NCI-H774 (cell line): ENCODE results near the gene ASIC2.
"Not testable (repeated sequence)": the region's sequence is repeated elsewhere in the genome, so short reads cannot be mapped to it uniquely, and the experiment has no call there.

Experiments
- DNase-seq: peaks from one replicate; lab custom pipeline; 2025; lab: John Stamatoyannopoulos, UW

Gene ASIC2

GRCh38 chr17:32980230-32980629 is 312.9 kb downstream of the ASIC2 start:
- no peak for DNase-seq

GRCh38 chr17:32976605-32977004 is 316.5 kb downstream of the ASIC2 start:
- DNase-seq: no peak

GRCh38 chr17:32976131-32976530 is 317.0 kb downstream of the ASIC2 start:
- DNase-seq: no peak

- DNase-seq: no peak
Measured at GRCh38 chr17:32971171-32971570, 321.9 kb downstream of the ASIC2 start.

GRCh38 chr17:32970281-32970680 is 322.8 kb downstream of the ASIC2 start:
- no peak for DNase-seq

GRCh38 chr17:32969231-32969630 is 323.9 kb downstream of the ASIC2 start:
- DNase-seq: not testable (repeated sequence)

GRCh38 chr17:32964541-32964940 is 328.6 kb downstream of the ASIC2 start:
- DNase-seq: no peak
